OCI-LY3 (cell line): ENCODE measurements around the gene GRID1.

Experiments
- H2AFZ ChIP-seq: fragments of 200-600, 300-600 bp; shearing (Covaris generic); 2 replicates; pipeline ENCODE4 v1.6.0; 2014; ENCODE audit warnings: antibody characterized with exemption, low read depth, low read length
- H3K27ac ChIP-seq: fragments of 200-600, 300-600 bp; sonication (generic); 2 replicates; pipeline ENCODE4 v1.5.1; 2014; ENCODE audit warnings: mild to moderate bottlenecking, low read length, moderate library complexity, mixed read lengths
- H3K27me3 ChIP-seq: fragments of 200-600, 300-600 bp; sonication (generic); 2 replicates; pipeline ENCODE4 v1.6.1; 2014; ENCODE audit warnings: low read depth, low read length, mixed read lengths
- H3K36me3 ChIP-seq: fragments of 200-600, 300-600 bp; sonication (generic); replicated peaks from 2 replicates; pipeline ENCODE3; 2014; ENCODE audit warnings: low read depth, low read length, mixed read lengths
- H3K4me1 ChIP-seq: fragments of 300-600, 200-600 bp; sonication (generic); 2 replicates; pipeline ENCODE4 v1.6.1; 2014; ENCODE audit warnings: low read length, mixed read lengths
- H3K4me2 ChIP-seq: fragments of 200-600, 300-600 bp; sonication (generic); 2 replicates; pipeline ENCODE4 v1.6.1; 2014; ENCODE audit warnings: low read length, mixed read lengths
- H3K4me3 ChIP-seq: fragments of 300-600, 200-600 bp; sonication (generic); 2 replicates; pipeline ENCODE4 v1.5.1; 2014; ENCODE audit warnings: antibody characterized with exemption, mild to moderate bottlenecking, low read length, moderate library complexity
- H3K79me2 ChIP-seq: fragments of 300-600, 200-600 bp; shearing (Covaris generic); 2 replicates; pipeline ENCODE4 v1.6.1; 2014; ENCODE audit warnings: mild to moderate bottlenecking, low read length, mixed read lengths
- H3K9ac ChIP-seq: fragments of 300-600, 200-600 bp; shearing (Covaris generic); 2 replicates; pipeline ENCODE4 v1.6.0; 2014; ENCODE audit warnings: mild to moderate bottlenecking, low read length, moderate library complexity
- H3K9me3 ChIP-seq: fragments of 200-600, 300-600 bp; shearing (Covaris generic); 2 replicates; pipeline ENCODE4 v1.6.1; 2014; ENCODE audit warnings: low read length, mixed read lengths; ENCODE audit not compliant: insufficient read depth
- H4K20me1 ChIP-seq: fragments of 200-600, 300-600 bp; sonication (generic); 2 replicates; pipeline ENCODE4 v1.6.1; 2016; ENCODE audit warnings: low read length, mixed read lengths; ENCODE audit not compliant: insufficient read depth
- CTCF ChIP-seq: fragments of 200-600, 300-600 bp; sonication (generic); IDR thresholded peaks from 2 replicates; pipeline ENCODE4 v1.5.1; 2014; ENCODE audit warnings: antibody characterized with exemption, low read length, low read depth
- EZH2phosphoT487 ChIP-seq: fragments of 200-600 bp; shearing (Covaris generic); IDR thresholded peaks from 2 replicates; pipeline ENCODE4 v1.6.1; 2018; ENCODE audit warnings: antibody characterized with exemption, mixed run types, low read depth

The GRID1 gene

GRCh38 chr10:86226781-86227201 is 139.8 kb downstream of the GRID1 start:
- H3K4me3 ChIP-seq = no peak overlapping the region
- H2AFZ ChIP-seq = no peak overlapping the region
- H3K27ac ChIP-seq = no peak overlapping the region
- no peaks in the 10 kb centered on the region for H3K4me1 ChIP-seq
- TF ChIP-seq CTCF (no peak), EZH2phosphoT487 (no peak)
- no peaks in the 10 kb centered on the region for H4K20me1 ChIP-seq
- no peaks in the 10 kb centered on the region for H3K36me3 ChIP-seq
- H3K9me3 ChIP-seq = no peaks in the 10 kb centered on the region
- H3K4me2 ChIP-seq = no peak overlapping the region
- H3K79me2 ChIP-seq = no peaks in the 10 kb centered on the region
- no peaks in the 10 kb centered on the region for H3K27me3 ChIP-seq
- no peak overlapping the region for H3K9ac ChIP-seq

GRCh38 chr10:86226016-86226415 is 140.6 kb downstream of the GRID1 start:
- Histone ChIP-seq H3K36me3 (no peaks in the 10 kb centered on the region), H3K9me3 (no peaks in the 10 kb centered on the region), H3K27ac (no peak overlapping the region), H3K4me1 (no peaks in the 10 kb centered on the region), H3K4me2 (no peak overlapping the region), H4K20me1 (no peaks in the 10 kb centered on the region), H3K9ac (no peak overlapping the region), H3K27me3 (no peaks in the 10 kb centered on the region), H2AFZ (no peak overlapping the region), H3K79me2 (no peaks in the 10 kb centered on the region), H3K4me3 (no peak overlapping the region)
- TF ChIP-seq CTCF (no peak), EZH2phosphoT487 (no peak)

- no peak overlapping the region for H3K9ac ChIP-seq
- TF ChIP-seq CTCF (no peak), EZH2phosphoT487 (no peak)
Observed at GRCh38 chr10:86225103-86225782, 141.4 kb downstream of the GRID1 start.

GRCh38 chr10:86224354-86225102 is 142.1 kb downstream of the GRID1 start:
- Histone ChIP-seq H3K4me1 (no peaks in the 10 kb centered on the region), H3K4me3 (no peak overlapping the region), H3K9me3 (no peaks in the 10 kb centered on the region), H4K20me1 (no peaks in the 10 kb centered on the region), H3K27me3 (no peaks in the 10 kb centered on the region), H3K27ac (no peak overlapping the region), H3K4me2 (no peak overlapping the region), H2AFZ (no peak overlapping the region), H3K9ac (no peak overlapping the region), H3K36me3 (no peaks in the 10 kb centered on the region), H3K79me2 (no peaks in the 10 kb centered on the region)
- TF ChIP-seq EZH2phosphoT487 (no peak), CTCF (no peak)

More at GRCh38 chr10:86225103-86225782, 141.4 kb downstream of the GRID1 start:
- H3K27me3 ChIP-seq = no peaks in the 10 kb centered on the region
- H3K4me2 ChIP-seq = no peak overlapping the region
- no peaks in the 10 kb centered on the region for H3K36me3 ChIP-seq
- H3K9me3 ChIP-seq = no peaks in the 10 kb centered on the region
- no peak overlapping the region for H3K4me3 ChIP-seq
- no peaks in the 10 kb centered on the region for H3K79me2 ChIP-seq
- no peaks in the 10 kb centered on the region for H4K20me1 ChIP-seq
- no peak overlapping the region for H2AFZ ChIP-seq
- no peaks in the 10 kb centered on the region for H3K4me1 ChIP-seq
- no peak overlapping the region for H3K27ac ChIP-seq
